B cell (primary cell): ENCODE results near the gene MYH7. TPM values are rescaled to one million over a fixed set of nuclear protein-coding genes. Genes with fewer than 3 reads are reported as not detected.

Experiments
- ATAC-seq: fragments of 200-7000 bp; cut with Tn5 transposase; one replicate; pipeline ENCODE4 v1.10.0; 2021; ENCODE audit warnings: low read depth, mild to moderate bottlenecking, moderate number of reproducible peaks, moderate library complexity
- CTCF ChIA-PET: fragments of 350-600 bp; sonication (Branson Sonifier 250); formaldehyde crosslinking; loops from one replicate; lab custom pipeline; 2021; ENCODE audit warnings: antibody characterized with exemption, inconsistent platforms; lab: Charles Lee
- POLR2A ChIA-PET: fragments of 350-600 bp; sonication (Branson Sonifier 250); formaldehyde crosslinking; loops from one replicate; lab custom pipeline; 2021; ENCODE audit warnings: antibody characterized with exemption; lab: Charles Lee
- DNase-seq: peaks from one replicate; pipeline ENCODE4 v3.0.0; 2013
- H2AFZ ChIP-seq: 2 replicates; pipeline ENCODE4 v1.6.1; 2012; ENCODE audit warnings: mild to moderate bottlenecking, low read depth, low read length; ENCODE audit not compliant: insufficient read depth, poor library complexity, severe bottlenecking
- H3K27ac ChIP-seq, 2 donors: 1 replicate in 1 of 2; 2 replicates in 1 of 2; pipeline ENCODE4 v1.5.1; 2012 to 2013; ENCODE audit warnings: low read length in 2 of 2, mild to moderate bottlenecking in 2 of 2, moderate library complexity in 1 of 2
- H3K27me3 ChIP-seq, 4 experiments: fragments of 200-600 bp in 1 of 4; sonication (generic) in 1 of 4; replicated peaks in 1 of 4; 1 replicate in 2 of 4; 2 replicates in 2 of 4; pipeline versions ENCODE4 v1.6.1 to v1.7.0; 2013 to 2016; ENCODE audit warnings: low read length in 3 of 4, mild to moderate bottlenecking in 2 of 4, mixed read lengths in 1 of 4, moderate library complexity in 1 of 4; ENCODE audit not compliant: insufficient read depth in 4 of 4, control insufficient read depth in 3 of 4; ENCODE audit errors: control extremely low read depth in 1 of 4
- H3K36me3 ChIP-seq, 2 experiments: replicated peaks in 1 of 2; 1 replicate in 1 of 2; 2 replicates in 1 of 2; pipeline versions ENCODE4 v1.6.1 to v1.7.1; 2013; ENCODE audit warnings: low read length in 1 of 2; ENCODE audit not compliant: insufficient read depth in 2 of 2, control insufficient read depth in 1 of 2; ENCODE audit errors: control extremely low read depth in 1 of 2, extremely low read depth in 1 of 2
- H3K4me1 ChIP-seq, 2 donors: fragments of 200-600 bp in 1 of 2; sonication (generic) in 1 of 2; 1 replicate in 1 of 2; 2 replicates in 1 of 2; pipeline versions ENCODE4 v1.5.1 to v1.6.1; 2013 to 2017; ENCODE audit warnings: low read length in 2 of 2; ENCODE audit not compliant: control insufficient read depth in 2 of 2, insufficient read depth in 2 of 2
- H3K4me2 ChIP-seq: replicated peaks from 2 replicates; pipeline ENCODE3; 2012; ENCODE audit warnings: mild to moderate bottlenecking, low read depth, low read length; ENCODE audit not compliant: poor library complexity, severe bottlenecking
- H3K4me3 ChIP-seq, 5 experiments: fragments of 200-600 bp in 1 of 5; sonication (generic) in 1 of 5; 1 replicate in 3 of 5; 2 replicates in 2 of 5; pipeline versions ENCODE4 v1.5.1 to v1.7.0; 2011 to 2016; ENCODE audit warnings: low read length in 4 of 5, mild to moderate bottlenecking in 4 of 5, low read depth in 2 of 5, control low read depth in 1 of 5, moderate library complexity in 1 of 5; ENCODE audit not compliant: insufficient read depth in 1 of 5; ENCODE audit errors: control extremely low read depth in 1 of 5, extremely low read depth in 1 of 5
- H3K79me2 ChIP-seq: fragments of 200-600 bp; sonication (generic); one replicate; pipeline ENCODE4 v1.6.0; 2016; ENCODE audit warnings: low read length; ENCODE audit not compliant: control insufficient read depth, insufficient read depth
- H3K9ac ChIP-seq: fragments of 200-600 bp; sonication (generic); 2 replicates; pipeline ENCODE4 v1.6.1; 2017; ENCODE audit warnings: mild to moderate bottlenecking, low read length, moderate library complexity
- H3K9me3 ChIP-seq, 3 donors: one replicate each; pipeline versions ENCODE4 v1.6.1 to v1.7.1; 2013; ENCODE audit warnings: low read length in 2 of 3; ENCODE audit not compliant: control insufficient read depth in 2 of 3, insufficient read depth in 1 of 3; ENCODE audit errors: control extremely low read depth in 1 of 3
- H4K20me1 ChIP-seq: 2 replicates; pipeline ENCODE4 v1.6.0; 2012; ENCODE audit warnings: mild to moderate bottlenecking, low read length; ENCODE audit not compliant: insufficient read depth, control insufficient read depth, poor library complexity, severe bottlenecking
- H3K27ac Mint-ChIP-seq: one replicate; pipeline ENCODE4 v1.8.0; 2021; ENCODE audit warnings: mixed read lengths
- H3K27me3 Mint-ChIP-seq: one replicate; pipeline ENCODE4 v1.8.0; 2021; ENCODE audit warnings: mixed read lengths
- H3K4me1 Mint-ChIP-seq: one replicate; pipeline ENCODE4 v1.8.0; 2021; ENCODE audit warnings: mixed read lengths
- H3K4me3 Mint-ChIP-seq: one replicate; pipeline ENCODE4 v1.8.0; 2021; ENCODE audit warnings: mixed read lengths
- H3K9me3 Mint-ChIP-seq: one replicate; pipeline ENCODE4 v1.8.0; 2022; ENCODE audit warnings: mixed read lengths; ENCODE audit not compliant: insufficient read depth
- CTCF ChIP-seq: fragments of 200-600 bp; IDR thresholded peaks from one replicate; pipeline ENCODE4 v1.8.0; 2022; ENCODE audit warnings: antibody characterized with exemption, mild to moderate bottlenecking
- EZH2 ChIP-seq: IDR thresholded peaks from 2 replicates; pipeline ENCODE4 v1.6.1; 2012; ENCODE audit warnings: borderline replicate concordance, low read depth, mild to moderate bottlenecking, moderate library complexity, low read length; ENCODE audit not compliant: insufficient read depth, poor library complexity, severe bottlenecking
- WGBS: methylation state at CpG from one replicate; pipeline ENCODE4 v1.1.5; 2013; ENCODE audit warnings: missing lambda C conversion rate; ENCODE audit not compliant: insufficient coverage; 5-methylcytosine and 5-hydroxymethylcytosine counted together
- intact Hi-C: fragments of 100-400 bp; cut with micrococcal nuclease; formaldehyde crosslinking; loops from one replicate; pipeline ENCODE4 v1.10.0; 2022
- polyA plus RNA-seq: library from polyadenylated mRNA; depleted of rRNA; stranded (reverse); fragments of >200 nt; gene quantifications from 2 replicates; pipeline ENCODE4 v1.2.3, GENCODE V29; 2012
- total RNA-seq, 2 donors: library from RNA; stranded (reverse); fragments of 120-200 nt in 1 of 2; gene quantifications; 1 replicate in 1 of 2; 2 replicates in 1 of 2; pipeline versions ENCODE4 v1.2.3 to v1.2.4, GENCODE V29; 2013 to 2022

MYH7 gene
- total and polyA plus RNA-seq, 2 donors (not counting 1 experiment from before 2014, with no cell fraction given), result not detected

GRCh38 chr14:23469906-23470403 lies 34.5 kb upstream of the MYH7 start:
- CTCF ChIA-PET, result interaction anchor here (1.6 kb wide), 2 partner anchors 8 to 90 kb away, joined by 7 to 8 read pairs; no protein-coding TSS in a partner anchor
- Histone ChIP-seq H3K36me3 (peaks cover 4 to 31% of the 10 kb centered on the region in 2 experiments), H3K27me3 (no peaks in the 10 kb centered on the region), H3K9ac (peak overlapping the region; percentile 83), H4K20me1 (peaks cover 6% of the 10 kb centered on the region), H3K4me2 (peak overlapping the region; percentile 74), H2AFZ (peak overlapping the region; percentile 90), H3K27ac (peak overlapping the region; percentile 86 to 87), H3K79me2 (peaks cover 18% of the 10 kb centered on the region), H3K9me3 (peaks cover 0 to 6% (median 0%) of the 10 kb centered on the region in 3 donors), H3K4me1 (peaks cover 11 to 15% of the 10 kb centered on the region in 2 donors), H3K4me3 (peak overlapping the region; percentile 77 to 94 (median 92))
- Mint-ChIP-seq H3K9me3 (no peaks in the 10 kb centered on the region), H3K27me3 (peaks cover 3% of the 10 kb centered on the region), H3K27ac (no peak overlapping the region), H3K4me1 (peaks cover 7% of the 10 kb centered on the region), H3K4me3 (no peak overlapping the region)
- ATAC-seq (peak; percentile 0), DNase-seq (peak; percentile 13)
- TF ChIP-seq CTCF (no peak), EZH2 (no peak)
- WGBS, result no CpG with 5 or more reads among the region's 11 CpGs
- intact Hi-C loops, result loop anchor here (1.0 to 5.0 kb wide), 8 partner anchors 8 to 482 kb away; partner anchors contain the start of genes AP1G2, DHRS4, HOMEZ and PABPN1
- POLR2A ChIA-PET, result no interaction called here
